ENCODE data around the gene AGK.

AGK gene

GRCh38 chr7:141610671-141611070, 59.5 kb downstream of the AGK start:
- no peaks in the 10 kb centered on the region for H3K79me2 ChIP-seq (ENCODE audit: insufficient read depth, low read depth)
- H3K27me3 ChIP-seq (ENCODE audit: insufficient read depth, low read depth) = no peaks in the 10 kb centered on the region
- no peak overlapping the region for H3K4me2 ChIP-seq
- TF ChIP-seq, protein P1, sequence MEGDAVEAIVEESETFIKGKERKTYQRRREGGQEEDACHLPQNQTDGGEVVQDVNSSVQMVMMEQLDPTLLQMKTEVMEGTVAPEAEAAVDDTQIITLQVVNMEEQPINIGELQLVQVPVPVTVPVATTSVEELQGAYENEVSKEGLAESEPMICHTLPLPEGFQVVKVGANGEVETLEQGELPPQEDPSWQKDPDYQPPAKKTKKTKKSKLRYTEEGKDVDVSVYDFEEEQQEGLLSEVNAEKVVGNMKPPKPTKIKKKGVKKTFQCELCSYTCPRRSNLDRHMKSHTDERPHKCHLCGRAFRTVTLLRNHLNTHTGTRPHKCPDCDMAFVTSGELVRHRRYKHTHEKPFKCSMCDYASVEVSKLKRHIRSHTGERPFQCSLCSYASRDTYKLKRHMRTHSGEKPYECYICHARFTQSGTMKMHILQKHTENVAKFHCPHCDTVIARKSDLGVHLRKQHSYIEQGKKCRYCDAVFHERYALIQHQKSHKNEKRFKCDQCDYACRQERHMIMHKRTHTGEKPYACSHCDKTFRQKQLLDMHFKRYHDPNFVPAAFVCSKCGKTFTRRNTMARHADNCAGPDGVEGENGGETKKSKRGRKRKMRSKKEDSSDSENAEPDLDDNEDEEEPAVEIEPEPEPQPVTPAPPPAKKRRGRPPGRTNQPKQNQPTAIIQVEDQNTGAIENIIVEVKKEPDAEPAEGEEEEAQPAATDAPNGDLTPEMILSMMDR (conservative IDR thresholded peaks at IDR 0.05; ENCODE audit: low read depth, low read length) = no peak
- H2AFZ ChIP-seq (ENCODE audit: low read depth) = no peak overlapping the region
- no peak overlapping the region for H3K4me3 ChIP-seq (IDR thresholded peaks at IDR 0.05; ENCODE audit: insufficient read depth, low read depth, low read length)
- H3K36me3 ChIP-seq (ENCODE audit: insufficient read depth) = peaks cover 12% of the 10 kb centered on the region; the same call in 1 of the 2 replicates
- no peak overlapping the region for H3K27ac ChIP-seq
- no peaks in the 10 kb centered on the region for H3K4me1 ChIP-seq (ENCODE audit: low read depth, poor library complexity, severe bottlenecking)
- H4K20me1 ChIP-seq (ENCODE audit: insufficient read depth) = no peaks in the 10 kb centered on the region
- H3K9ac ChIP-seq = no peak overlapping the region

DNA sequence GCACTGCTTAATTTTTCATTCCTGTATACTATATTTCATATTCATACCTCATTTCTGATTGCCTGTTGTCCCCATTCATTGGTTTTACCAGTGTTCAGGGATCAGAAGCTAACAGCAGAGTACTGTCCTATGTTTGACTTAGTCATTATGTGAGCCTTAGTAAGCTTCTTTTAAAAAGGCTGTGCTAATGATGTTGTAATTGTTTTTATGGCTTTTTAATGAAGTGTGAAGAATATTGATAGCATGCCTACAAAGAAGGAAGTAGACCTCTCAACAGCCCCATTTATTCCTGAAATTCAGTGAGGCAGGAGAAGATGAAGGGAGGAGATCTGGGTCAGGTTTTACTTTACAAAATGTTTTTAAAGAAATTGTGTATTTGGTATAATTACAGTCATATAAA, 61.7 kb downstream of the AGK start:
- TF ChIP-seq, protein P1 (conservative IDR thresholded peaks at IDR 0.05; ENCODE audit: low read depth, low read length) = no peak
- Histone ChIP-seq H3K4me2 (no peak overlapping the region), H3K36me3 (ENCODE audit: insufficient read depth) (peaks cover 12% of the 10 kb centered on the region; the same call in 1 of the 2 replicates), H3K4me1 (ENCODE audit: low read depth, poor library complexity, severe bottlenecking) (no peaks in the 10 kb centered on the region), H3K79me2 (ENCODE audit: insufficient read depth, low read depth) (no peaks in the 10 kb centered on the region), H3K27ac (no peak overlapping the region), H3K4me3 (IDR thresholded peaks at IDR 0.05; ENCODE audit: insufficient read depth, low read depth, low read length) (no peak overlapping the region), H2AFZ (ENCODE audit: low read depth) (no peak overlapping the region), H3K9ac (no peak overlapping the region), H3K27me3 (ENCODE audit: insufficient read depth, low read depth) (no peaks in the 10 kb centered on the region), H4K20me1 (ENCODE audit: insufficient read depth) (no peaks in the 10 kb centered on the region)

DNA sequence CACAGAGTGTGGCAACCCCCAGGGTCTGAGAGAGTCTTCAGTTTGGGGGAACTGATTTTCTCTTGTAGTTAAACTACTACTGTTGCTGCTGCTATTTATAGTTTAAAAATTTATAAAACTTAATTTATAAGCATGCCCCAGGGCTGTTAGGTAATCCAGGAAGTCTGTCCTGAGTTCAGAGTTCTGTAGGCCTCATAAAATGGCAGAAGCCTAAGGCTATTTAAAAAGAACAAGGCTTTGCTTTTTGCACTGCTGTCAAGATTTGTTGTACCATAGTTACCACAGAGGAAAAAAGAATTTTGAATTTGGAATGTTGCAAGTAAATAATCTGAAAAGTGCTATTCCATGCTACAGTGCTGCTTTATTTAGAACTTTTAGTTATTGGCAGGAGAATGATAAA, 66.1 kb downstream of the AGK start:
- Histone ChIP-seq H3K9ac (no peak overlapping the region), H3K36me3 (ENCODE audit: insufficient read depth) (peaks cover 2% of the 10 kb centered on the region; the same call in 1 of the 2 replicates), H3K79me2 (ENCODE audit: insufficient read depth, low read depth) (no peaks in the 10 kb centered on the region), H4K20me1 (ENCODE audit: insufficient read depth) (no peaks in the 10 kb centered on the region), H3K4me2 (no peak overlapping the region), H3K27ac (no peak overlapping the region), H2AFZ (ENCODE audit: low read depth) (no peak overlapping the region), H3K27me3 (ENCODE audit: insufficient read depth, low read depth) (no peaks in the 10 kb centered on the region), H3K4me1 (ENCODE audit: low read depth, poor library complexity, severe bottlenecking) (no peaks in the 10 kb centered on the region), H3K4me3 (IDR thresholded peaks at IDR 0.05; ENCODE audit: insufficient read depth, low read depth, low read length) (no peak overlapping the region)
- TF ChIP-seq, protein P1 (conservative IDR thresholded peaks at IDR 0.05; ENCODE audit: low read depth, low read length) = no peak

DNA sequence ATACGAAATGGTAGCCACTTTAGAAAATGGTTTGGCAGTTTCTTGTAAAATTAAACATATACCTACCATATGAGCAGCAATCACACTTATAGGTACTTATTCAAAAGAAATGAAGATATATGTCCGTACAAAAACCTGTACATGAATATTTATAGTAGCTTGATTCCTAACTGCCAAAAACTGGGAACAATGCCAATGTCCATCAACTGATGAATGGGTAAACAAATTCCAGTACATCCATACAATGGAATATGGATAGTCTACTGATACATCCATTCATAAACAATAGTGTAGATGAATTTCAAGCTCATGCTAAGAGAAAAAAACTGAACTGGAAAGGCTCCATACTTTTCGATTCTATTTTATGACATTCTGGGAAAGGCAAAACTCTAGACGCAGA, 68.5 kb downstream of the AGK start:
- TF ChIP-seq, protein P1 (conservative IDR thresholded peaks at IDR 0.05; ENCODE audit: low read depth, low read length) = no peak
- peaks cover 17% of the 10 kb centered on the region; the same call in 1 of the 2 replicates for H3K36me3 ChIP-seq (ENCODE audit: insufficient read depth)

More for the DNA sequence above, 68.5 kb downstream of the AGK start:
- H2AFZ ChIP-seq (ENCODE audit: low read depth) = no peak overlapping the region
- H3K4me2 ChIP-seq = no peak overlapping the region
- no peaks in the 10 kb centered on the region for H3K27me3 ChIP-seq (ENCODE audit: insufficient read depth, low read depth)
- no peak overlapping the region for H3K9ac ChIP-seq
- no peaks in the 10 kb centered on the region for H4K20me1 ChIP-seq (ENCODE audit: insufficient read depth)
- no peaks in the 10 kb centered on the region for H3K4me1 ChIP-seq (ENCODE audit: low read depth, poor library complexity, severe bottlenecking)
- H3K27ac ChIP-seq = no peak overlapping the region
- H3K79me2 ChIP-seq (ENCODE audit: insufficient read depth, low read depth) = no peaks in the 10 kb centered on the region
- no peak overlapping the region for H3K4me3 ChIP-seq (IDR thresholded peaks at IDR 0.05; ENCODE audit: insufficient read depth, low read depth, low read length)
